Cardiac septum (tissue), 1 donor: Measurements from ENCODE around the gene DDB1. TPM values are rescaled to one million over a fixed set of nuclear protein-coding genes. Genes with fewer than 3 reads are reported as not detected.

ENCODE experiments used
- DNase-seq: peaks from one replicate; pipeline ENCODE4 v3.0.0-alpha.2; 2020; ENCODE audit warnings: low spot score
- intact Hi-C: fragments of 100-400 bp; cut with DNase I; formaldehyde crosslinking; loops from one replicate; pipeline ENCODE4 v1.14.0; 2022
- total RNA-seq: library from RNA; stranded (reverse); fragmentation: NEBNext Ultra II Directional; extraction: Animal tissue kit (Norgen Biotek cat#: 25700); gene quantifications from one replicate; pipeline ENCODE4 v1.2.1, GENCODE V29; 2021
- donor health status: DM: no; HTN: no; CAD: no.

DDB1 gene
- total RNA-seq, 1 donor from 2014 or later: 125 TPM

- intact Hi-C loops: no loop called here
- DNase-seq: no peak
These were observed 25.0 kb upstream of the DDB1 start for GRCh38 chr11:61357894-61358239.

DNA sequence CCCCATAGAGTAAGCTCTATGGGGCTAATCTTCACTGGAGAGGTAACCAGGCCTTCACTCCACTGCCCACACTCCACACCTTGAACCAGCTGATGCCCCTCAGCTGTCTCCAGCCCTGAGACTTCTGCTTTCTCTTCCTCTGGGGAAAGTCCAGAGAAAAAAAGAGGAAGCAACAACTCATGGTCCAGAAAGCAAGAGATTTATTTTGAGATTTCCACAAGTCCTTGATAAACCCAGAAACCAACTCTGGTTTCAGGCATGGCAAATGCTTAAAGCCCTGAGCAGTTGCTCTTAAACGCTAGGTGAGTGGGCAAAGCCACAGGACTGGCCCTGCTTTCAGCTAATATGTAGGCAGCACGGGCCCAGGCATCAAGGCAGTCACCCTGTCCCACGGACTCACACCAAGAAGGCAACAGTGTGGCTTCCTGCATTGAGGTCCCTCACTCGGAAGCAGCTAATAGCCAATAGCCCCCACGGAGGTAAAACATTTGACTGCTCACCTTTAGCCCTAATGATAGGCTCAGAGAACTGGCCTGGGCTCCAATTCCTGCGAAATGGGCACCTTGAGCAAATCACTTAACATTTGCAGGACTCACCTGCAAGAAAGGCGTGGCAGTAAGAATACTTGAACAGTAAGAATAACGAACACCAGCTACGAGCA is 24.5 kb upstream of the DDB1 start:
- no peak for DNase-seq
- intact Hi-C loops: no loop called here

- intact Hi-C loops: no loop called here
- DNase-seq: no peak
These were observed 23.8 kb upstream of the DDB1 start for GRCh38 chr11:61356706-61357105.

- DNase-seq: no peak
- intact Hi-C loops: no loop called here
These were observed 21.3 kb upstream of the DDB1 start for GRCh38 chr11:61354208-61354607.

DNA sequence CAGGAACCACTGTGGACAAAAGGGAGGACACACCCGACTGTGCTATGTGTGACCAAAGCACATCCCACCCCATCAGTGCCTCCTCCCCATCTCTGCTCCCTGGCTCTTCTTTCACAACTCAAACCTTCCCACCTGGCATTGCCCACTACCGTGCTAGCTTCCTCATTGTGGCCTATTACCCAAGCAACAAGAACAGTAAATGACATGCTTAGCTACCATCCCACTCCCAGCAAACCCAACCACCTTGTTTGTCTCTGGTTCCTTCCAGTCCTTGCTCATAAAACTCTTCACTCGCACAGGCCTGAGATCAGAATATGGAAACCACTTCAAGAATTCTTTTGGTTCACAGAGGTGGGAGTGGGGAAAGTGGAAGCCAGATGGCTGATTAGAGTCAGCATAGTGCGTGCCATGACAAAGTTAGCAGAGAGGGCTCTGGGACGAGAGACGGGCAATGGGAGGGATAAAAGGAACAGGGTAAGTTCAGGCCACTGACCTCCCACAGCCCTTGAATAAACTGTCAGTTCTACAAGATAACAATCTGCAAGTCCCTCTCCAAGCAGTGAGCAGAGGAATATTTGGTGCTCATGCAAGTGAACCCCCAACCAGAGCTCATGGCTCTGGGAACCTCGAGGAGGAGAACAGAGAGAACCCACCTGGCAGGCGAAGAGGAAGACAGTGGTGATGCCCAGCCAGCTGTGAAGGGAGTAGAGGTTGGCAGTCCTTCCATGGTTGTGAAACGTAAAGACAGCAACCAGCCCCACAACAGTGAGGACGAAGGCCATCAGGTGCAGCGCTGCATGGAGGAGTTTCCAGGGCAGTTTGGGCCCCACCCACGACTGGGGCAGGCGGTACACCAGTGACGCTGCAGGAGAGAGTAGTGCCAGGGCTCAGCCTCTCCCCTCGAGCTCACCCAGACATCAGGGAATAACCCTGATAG is 20.5 kb upstream of the DDB1 start:
- intact Hi-C loops: no loop called here
- DNase-seq: no peak

DNA sequence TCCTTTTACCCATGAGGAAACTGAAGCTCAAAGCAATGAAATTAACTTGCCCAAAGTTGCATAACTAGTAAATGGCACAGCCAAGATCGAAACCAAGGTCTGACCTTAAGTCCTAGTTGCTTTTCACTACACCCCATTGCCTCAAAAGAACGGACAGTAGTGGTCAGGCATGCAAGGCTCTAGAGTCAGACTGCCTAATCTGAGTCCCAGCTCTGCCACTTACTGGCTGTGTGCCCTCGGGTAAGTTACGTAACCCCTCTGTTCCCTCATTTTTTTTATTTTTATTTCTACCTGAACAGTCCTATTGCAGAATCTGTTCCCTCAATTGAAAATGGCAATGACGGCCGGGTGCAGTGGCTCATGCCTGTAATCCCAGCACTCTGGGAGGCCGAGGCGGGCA is 19.1 kb upstream of the DDB1 start:
- intact Hi-C loops: no loop called here
- DNase-seq: no peak

DNA sequence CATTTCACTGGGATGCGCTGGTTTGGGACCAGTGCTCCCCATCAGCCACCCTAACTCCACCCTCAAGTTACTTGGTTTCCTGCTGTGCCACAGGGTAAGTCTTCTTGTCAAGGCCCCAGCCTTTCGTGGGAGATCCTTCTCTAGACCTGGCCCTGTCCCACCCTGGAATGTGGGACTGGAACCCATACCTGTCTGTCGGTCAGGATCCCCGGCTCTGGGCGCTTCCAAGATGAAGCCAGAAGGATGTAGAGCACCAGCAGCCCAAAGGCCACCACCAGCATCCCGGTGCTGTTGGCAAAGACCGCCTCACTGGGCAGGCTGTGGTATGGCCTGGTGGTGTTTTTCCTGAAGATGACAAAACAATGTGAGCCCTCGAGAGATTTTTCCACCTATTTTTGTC is 17.9 kb upstream of the DDB1 start:
- intact Hi-C loops: no loop called here
- DNase-seq: no peak

GRCh38 chr11:61350336-61350735 is 17.4 kb upstream of the DDB1 start:
- DNase-seq: no peak
- intact Hi-C loops: no loop called here

- no peak for DNase-seq
These were observed 17.0 kb upstream of the DDB1 start for GRCh38 chr11:61349916-61350315.

GRCh38 chr11:61349189-61349751 is 16.4 kb upstream of the DDB1 start:
- intact Hi-C loops: no loop called here
- no peak for DNase-seq

More at GRCh38 chr11:61349916-61350315, 17.0 kb upstream of the DDB1 start:
- intact Hi-C loops: no loop called here

- intact Hi-C loops: no loop called here
- DNase-seq: no peak
These were observed 15.1 kb upstream of the DDB1 start for GRCh38 chr11:61347916-61348461.

- DNase-seq: no peak
- intact Hi-C loops: no loop called here
These were observed 13.3 kb upstream of the DDB1 start for GRCh38 chr11:61345954-61346843.

DNA sequence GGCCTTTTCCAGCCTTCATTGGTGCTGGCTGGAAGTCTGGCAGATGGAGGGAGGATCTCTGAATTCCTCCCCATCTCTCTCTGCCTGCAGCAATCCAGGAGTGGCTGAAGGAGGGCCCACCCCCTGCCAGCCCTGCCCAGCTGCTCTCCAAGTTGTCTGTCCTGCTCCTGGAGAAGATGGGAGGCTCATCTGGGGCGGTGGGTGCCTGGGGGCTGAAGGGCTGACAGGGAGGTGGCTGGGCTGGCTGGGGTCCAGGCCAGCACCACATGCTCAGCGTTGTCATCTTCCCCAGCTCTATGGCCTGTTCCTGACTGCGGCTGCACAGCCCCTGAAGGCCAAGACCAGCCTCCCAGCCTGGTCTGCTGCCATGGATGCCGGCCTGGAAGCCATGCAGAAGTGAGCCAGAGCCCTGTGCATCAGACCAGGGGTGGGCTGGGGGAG is 12.3 kb upstream of the DDB1 start:
- intact Hi-C loops: no loop called here
- no peak for DNase-seq

GRCh38 chr11:61343792-61344745 is 11.2 kb upstream of the DDB1 start:
- no peak for DNase-seq
- intact Hi-C loops: no loop called here

DNA sequence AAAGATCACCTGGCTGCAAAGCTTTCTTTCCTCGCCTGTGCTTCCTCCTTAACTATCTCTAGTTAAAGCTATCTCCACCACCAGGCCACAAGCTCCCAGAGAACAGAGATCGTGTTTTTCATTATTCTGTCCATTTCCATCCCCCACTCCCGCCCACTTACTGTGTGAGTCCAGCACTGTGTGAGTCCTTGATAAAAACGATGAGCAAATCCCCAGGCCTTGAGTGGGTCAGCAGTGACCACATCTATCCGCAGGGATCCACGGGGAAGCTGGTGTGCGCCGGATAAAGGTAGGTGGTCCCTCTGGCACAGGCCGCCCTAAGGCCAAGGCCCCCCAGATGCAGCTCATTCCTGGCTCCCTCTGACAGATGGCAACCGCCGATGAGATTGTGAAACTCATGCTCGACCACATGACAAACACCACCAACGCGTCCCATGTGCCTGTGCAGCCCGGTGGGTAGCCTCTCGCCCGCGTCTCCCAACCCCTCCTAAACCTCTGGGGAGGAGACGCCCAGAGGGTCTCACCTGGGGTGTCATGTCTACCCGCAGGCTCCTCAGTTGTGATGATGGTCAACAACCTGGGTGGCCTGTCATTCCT is 9.4 kb upstream of the DDB1 start:
- no peak for DNase-seq
- intact Hi-C loops: no loop called here

GRCh38 chr11:61341706-61342105 is 8.8 kb upstream of the DDB1 start:
- intact Hi-C loops: no loop called here
- no peak for DNase-seq

GRCh38 chr11:61340979-61341378 is 8.1 kb upstream of the DDB1 start:
- DNase-seq: peak; percentile 17
- intact Hi-C loops: no loop called here

DNA sequence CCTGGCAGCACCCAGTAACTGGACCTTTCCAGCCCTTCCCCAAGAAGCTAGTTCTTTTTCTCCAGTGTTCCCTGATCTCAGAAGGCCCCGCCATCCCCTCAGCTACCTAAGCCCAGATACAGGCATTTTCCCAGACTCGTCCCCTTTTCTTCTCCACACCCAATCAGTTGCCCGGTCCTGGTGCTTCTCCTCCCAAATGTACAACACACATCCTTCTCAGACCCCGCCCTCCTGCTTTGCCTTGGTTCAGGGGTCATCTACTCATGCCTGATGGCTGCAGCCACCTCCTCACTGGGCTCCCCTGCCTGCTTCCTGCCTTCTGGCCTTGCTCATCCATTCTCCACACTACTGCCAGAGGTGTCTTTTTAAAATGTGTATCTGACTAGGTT is 6.6 kb upstream of the DDB1 start:
- intact Hi-C loops: no loop called here
- DNase-seq: peak; percentile 57
